MM.1S (cell line): Measurements from ENCODE around the gene WWTR1.

Experiments
- EZH2 ChIP-seq: fragments of 300-600 bp; sonication (generic); optimal IDR thresholded peaks from 2 replicates; pipeline ENCODE3; 2017; ENCODE audit warnings: low read depth, mild to moderate bottlenecking, antibody characterized with exemption, low read length, mixed read lengths
- TF ChIP-seq, protein P1 (sequence below): fragments of 300-600 bp; sonication (generic); IDR thresholded peaks from 2 replicates; pipeline ENCODE4 v1.5.1; 2016; ENCODE audit warnings: antibody characterized with exemption, low read length, mixed read lengths

GRCh38 chr3:149575961-149576564 lies 81.8 kb downstream of the WWTR1 start:
- TF ChIP-seq, protein P1, sequence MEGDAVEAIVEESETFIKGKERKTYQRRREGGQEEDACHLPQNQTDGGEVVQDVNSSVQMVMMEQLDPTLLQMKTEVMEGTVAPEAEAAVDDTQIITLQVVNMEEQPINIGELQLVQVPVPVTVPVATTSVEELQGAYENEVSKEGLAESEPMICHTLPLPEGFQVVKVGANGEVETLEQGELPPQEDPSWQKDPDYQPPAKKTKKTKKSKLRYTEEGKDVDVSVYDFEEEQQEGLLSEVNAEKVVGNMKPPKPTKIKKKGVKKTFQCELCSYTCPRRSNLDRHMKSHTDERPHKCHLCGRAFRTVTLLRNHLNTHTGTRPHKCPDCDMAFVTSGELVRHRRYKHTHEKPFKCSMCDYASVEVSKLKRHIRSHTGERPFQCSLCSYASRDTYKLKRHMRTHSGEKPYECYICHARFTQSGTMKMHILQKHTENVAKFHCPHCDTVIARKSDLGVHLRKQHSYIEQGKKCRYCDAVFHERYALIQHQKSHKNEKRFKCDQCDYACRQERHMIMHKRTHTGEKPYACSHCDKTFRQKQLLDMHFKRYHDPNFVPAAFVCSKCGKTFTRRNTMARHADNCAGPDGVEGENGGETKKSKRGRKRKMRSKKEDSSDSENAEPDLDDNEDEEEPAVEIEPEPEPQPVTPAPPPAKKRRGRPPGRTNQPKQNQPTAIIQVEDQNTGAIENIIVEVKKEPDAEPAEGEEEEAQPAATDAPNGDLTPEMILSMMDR, result no peak
- no peak for TF ChIP-seq EZH2
